IPS-15b (cell line): Measurements from ENCODE around the gene NOM1.
"Not testable (repeated sequence)": the region's sequence is repeated elsewhere in the genome, so short reads cannot be mapped to it uniquely, and the experiment has no call there.

Experiments
- H3K27me3 ChIP-seq: one replicate; pipeline ENCODE4 v1.6.1; 2013; ENCODE audit warnings: low read length; ENCODE audit not compliant: control insufficient read depth, insufficient read depth
- H3K36me3 ChIP-seq: one replicate; pipeline ENCODE4 v1.6.1; 2013; ENCODE audit warnings: low read length; ENCODE audit not compliant: control insufficient read depth, insufficient read depth
- H3K4me1 ChIP-seq: one replicate; pipeline ENCODE4 v1.6.1; 2013; ENCODE audit warnings: mild to moderate bottlenecking, low read length; ENCODE audit not compliant: control insufficient read depth, insufficient read depth
- H3K4me3 ChIP-seq: one replicate; pipeline ENCODE4 v1.5.1; 2013; ENCODE audit warnings: low read depth, low read length
- H3K9ac ChIP-seq: one replicate; pipeline ENCODE4 v1.6.1; 2013; ENCODE audit warnings: low read depth, mild to moderate bottlenecking, low read length
- H3K9me3 ChIP-seq: one replicate; pipeline ENCODE4 v1.6.1; 2013; ENCODE audit warnings: mild to moderate bottlenecking, low read length; ENCODE audit not compliant: control insufficient read depth, insufficient read depth

The NOM1 gene

GRCh38 chr7:156943091-156944041 is 6.1 kb upstream of the NOM1 start:
- Histone ChIP-seq H3K9ac (no peak overlapping the region), H3K27me3 (peaks cover 8% of the 10 kb centered on the region), H3K36me3 (no peaks in the 10 kb centered on the region), H3K4me1 (no peaks in the 10 kb centered on the region), H3K9me3 (no peaks in the 10 kb centered on the region), H3K4me3 (peak overlapping the region; percentile 18)

- H3K36me3 ChIP-seq = no peaks in the 10 kb centered on the region
- peaks cover 8% of the 10 kb centered on the region for H3K27me3 ChIP-seq
- H3K4me3 ChIP-seq = no peak overlapping the region
- no peaks in the 10 kb centered on the region for H3K4me1 ChIP-seq
- no peaks in the 10 kb centered on the region for H3K9me3 ChIP-seq
- H3K9ac ChIP-seq = no peak overlapping the region
These were observed 4.6 kb upstream of the NOM1 start for GRCh38 chr7:156944876-156945275.

GRCh38 chr7:156947120-156947843 is 2.2 kb upstream of the NOM1 start:
- H3K9ac ChIP-seq = no peak overlapping the region
- H3K27me3 ChIP-seq = peaks cover 8% of the 10 kb centered on the region
- peaks cover 4% of the 10 kb centered on the region for H3K4me1 ChIP-seq
- H3K36me3 ChIP-seq = peaks cover 2% of the 10 kb centered on the region
- no peaks in the 10 kb centered on the region for H3K9me3 ChIP-seq
- H3K4me3 ChIP-seq = no peak overlapping the region

GRCh38 chr7:156948361-156948760 is 1.2 kb upstream of the NOM1 start:
- H3K9me3 ChIP-seq = no peaks in the 10 kb centered on the region
- peaks cover 8% of the 10 kb centered on the region for H3K27me3 ChIP-seq
- peaks cover 11% of the 10 kb centered on the region for H3K36me3 ChIP-seq
- peak overlapping the region; percentile 85 for H3K4me3 ChIP-seq
- H3K4me1 ChIP-seq = peaks cover 6% of the 10 kb centered on the region
- H3K9ac ChIP-seq = peak overlapping the region; percentile 47

- Histone ChIP-seq H3K4me1 (peaks cover 6% of the 10 kb centered on the region), H3K36me3 (peaks cover 29% of the 10 kb centered on the region), H3K27me3 (no peaks in the 10 kb centered on the region), H3K9ac (peak overlapping the region; percentile 85), H3K9me3 (no peaks in the 10 kb centered on the region), H3K4me3 (peak overlapping the region; percentile 85)
These were observed 908 bp downstream of the NOM1 start for GRCh38 chr7:156950381-156950858.

- H3K4me1 ChIP-seq = not testable (repeated sequence)
- H3K36me3 ChIP-seq = peaks cover 42% of the 10 kb centered on the region
These were observed 3.7 kb downstream of the NOM1 start for GRCh38 chr7:156953215-156953614.

GRCh38 chr7:156954941-156955340 is 5.4 kb downstream of the NOM1 start:
- no peak overlapping the region for H3K4me3 ChIP-seq
- no peak overlapping the region for H3K9ac ChIP-seq
- H3K36me3 ChIP-seq = peaks cover 48% of the 10 kb centered on the region
- H3K9me3 ChIP-seq = no peaks in the 10 kb centered on the region
- H3K4me1 ChIP-seq = peaks cover 6% of the 10 kb centered on the region
- H3K27me3 ChIP-seq = no peaks in the 10 kb centered on the region

More at GRCh38 chr7:156953215-156953614, 3.7 kb downstream of the NOM1 start:
- not testable (repeated sequence) for H3K9ac ChIP-seq, H3K27me3 ChIP-seq, H3K9me3 ChIP-seq, H3K4me3 ChIP-seq

DNA sequence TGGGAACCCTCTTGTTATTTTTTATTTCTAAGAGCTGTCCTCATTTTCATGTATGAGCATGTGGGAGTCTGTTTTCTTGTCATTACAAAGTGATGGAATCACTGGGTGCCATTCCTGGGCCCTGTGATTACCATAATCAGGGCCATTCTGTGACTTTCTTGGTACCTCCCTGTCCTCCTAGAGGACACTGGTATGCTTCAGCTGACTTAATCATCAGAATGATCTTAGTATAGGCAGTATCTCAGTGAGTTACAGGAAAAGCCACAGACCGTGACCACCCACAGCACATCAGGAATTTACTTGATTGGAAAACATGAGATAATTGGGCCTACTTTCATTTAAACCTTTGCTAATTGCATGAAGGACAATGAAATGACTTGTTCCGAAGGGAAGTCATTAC is 7.2 kb downstream of the NOM1 start:
- peaks cover 61% of the 10 kb centered on the region for H3K36me3 ChIP-seq

DNA sequence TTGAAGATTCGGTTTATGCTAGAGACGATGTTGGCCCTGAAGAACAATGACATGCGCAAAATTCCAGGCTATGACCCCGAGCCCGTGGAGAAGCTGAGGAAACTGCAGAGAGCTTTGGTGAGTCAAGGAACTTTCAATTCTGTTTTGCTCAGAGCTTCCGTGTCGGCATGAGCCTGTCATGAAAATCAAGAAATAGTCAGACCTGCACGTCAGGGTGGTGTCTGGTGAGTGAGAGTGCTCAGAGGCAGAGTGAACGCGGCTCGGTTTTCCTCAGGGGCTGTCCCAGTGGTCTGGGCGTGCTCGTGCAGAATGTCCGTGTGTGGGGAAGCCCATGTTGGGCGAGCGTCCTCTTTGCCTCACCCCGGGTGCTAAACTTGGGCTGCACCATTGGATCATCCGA is 12.6 kb downstream of the NOM1 start:
- Histone ChIP-seq H3K4me3 (no peak overlapping the region), H3K27me3 (no peaks in the 10 kb centered on the region), H3K9me3 (no peaks in the 10 kb centered on the region), H3K36me3 (peaks cover 61% of the 10 kb centered on the region), H3K4me1 (no peaks in the 10 kb centered on the region), H3K9ac (no peak overlapping the region)

More for the DNA sequence above, 7.2 kb downstream of the NOM1 start:
- Histone ChIP-seq H3K9ac (no peak overlapping the region), H3K27me3 (no peaks in the 10 kb centered on the region), H3K4me3 (no peak overlapping the region), H3K9me3 (no peaks in the 10 kb centered on the region), H3K4me1 (peaks cover 6% of the 10 kb centered on the region)

DNA sequence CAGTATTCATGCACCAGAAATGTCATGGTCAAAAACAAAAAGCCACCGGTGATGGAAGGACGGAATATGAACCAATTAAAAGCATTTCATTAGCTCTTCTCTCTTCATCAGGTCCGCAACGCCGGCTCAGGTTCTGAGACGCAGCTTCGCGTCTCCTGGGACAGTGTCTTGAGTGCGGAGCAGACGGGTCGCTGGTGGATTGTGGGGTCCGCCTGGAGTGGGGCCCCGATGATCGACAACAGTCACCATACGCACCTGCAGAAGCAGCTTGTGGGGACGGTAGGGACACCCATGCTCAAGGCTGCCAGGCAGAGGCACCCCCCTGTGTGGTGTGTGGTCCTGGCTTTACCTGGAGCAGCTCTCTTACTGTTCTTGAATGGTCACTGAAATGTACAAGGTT is 13.4 kb downstream of the NOM1 start:
- Histone ChIP-seq H3K36me3 (peaks cover 63% of the 10 kb centered on the region), H3K9ac (no peak overlapping the region), H3K27me3 (no peaks in the 10 kb centered on the region), H3K4me3 (no peak overlapping the region), H3K9me3 (no peaks in the 10 kb centered on the region), H3K4me1 (no peaks in the 10 kb centered on the region)

DNA sequence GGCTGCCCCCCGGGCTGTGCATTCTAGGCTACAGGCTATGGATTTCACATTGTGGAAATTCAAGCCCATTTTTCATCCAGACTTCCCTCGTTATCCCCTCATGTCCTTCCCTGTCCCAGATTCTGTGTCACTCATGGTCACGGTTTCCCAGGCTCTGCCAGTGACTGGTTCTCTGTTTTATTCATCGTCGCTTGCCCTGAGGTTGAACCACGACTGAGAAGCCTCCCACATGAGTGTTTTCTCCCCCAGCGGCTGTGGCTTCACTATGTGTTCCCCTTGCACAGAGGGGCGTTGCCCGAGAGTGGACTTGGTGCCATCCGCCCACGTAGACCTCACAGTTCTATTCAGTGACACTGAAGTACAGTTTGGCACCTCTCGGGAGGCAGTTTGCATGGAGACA is 14.0 kb downstream of the NOM1 start:
- Histone ChIP-seq H3K27me3 (no peaks in the 10 kb centered on the region), H3K4me1 (no peaks in the 10 kb centered on the region), H3K9ac (no peak overlapping the region), H3K9me3 (no peaks in the 10 kb centered on the region), H3K36me3 (peaks cover 64% of the 10 kb centered on the region), H3K4me3 (no peak overlapping the region)
